Stimulated activated CD4-positive, alpha-beta T cell treated with anti-CD3 and anti-CD28 coated beads, TNF-alpha, amount 100 ng/mL, for 4 hours (primary cell): ENCODE results near the gene AMHR2.
"Not testable (repeated sequence)": the region's sequence is repeated elsewhere in the genome, so short reads cannot be mapped to it uniquely, and the experiment has no call there.

ENCODE experiments used
- DNase-seq, 3 experiments: peaks; one replicate each; pipeline ENCODE4 v3.0.0-alpha.2; 2020; ENCODE audit warnings: low read depth in 3 of 3

The AMHR2 gene

DNA sequence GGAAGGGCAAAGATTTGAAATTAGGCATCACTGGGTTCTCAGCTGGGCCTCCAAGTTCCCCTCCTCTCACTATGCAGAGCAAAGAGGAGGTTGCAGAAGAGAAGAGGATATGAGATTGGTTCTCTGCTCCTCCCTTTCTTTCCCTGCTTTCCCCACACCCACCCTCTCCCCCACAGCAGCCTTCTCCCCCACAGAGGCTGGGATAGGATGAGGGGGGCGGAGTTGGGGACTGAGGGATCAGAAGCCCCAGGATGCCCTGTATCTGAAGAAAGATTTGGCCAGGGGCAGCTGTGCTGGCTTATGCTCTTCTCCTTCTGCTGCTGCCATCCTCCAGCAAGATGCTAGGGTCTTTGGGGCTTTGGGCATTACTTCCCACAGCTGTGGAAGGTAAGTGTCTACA lies at the start of gene AMHR2:
TSS of gene AMHR2 (plus strand) at position 259 of the 400 bp plus-strand sequence. CDS start at position 339, 80 bp downstream.
- DNase-seq = no peak

DNA sequence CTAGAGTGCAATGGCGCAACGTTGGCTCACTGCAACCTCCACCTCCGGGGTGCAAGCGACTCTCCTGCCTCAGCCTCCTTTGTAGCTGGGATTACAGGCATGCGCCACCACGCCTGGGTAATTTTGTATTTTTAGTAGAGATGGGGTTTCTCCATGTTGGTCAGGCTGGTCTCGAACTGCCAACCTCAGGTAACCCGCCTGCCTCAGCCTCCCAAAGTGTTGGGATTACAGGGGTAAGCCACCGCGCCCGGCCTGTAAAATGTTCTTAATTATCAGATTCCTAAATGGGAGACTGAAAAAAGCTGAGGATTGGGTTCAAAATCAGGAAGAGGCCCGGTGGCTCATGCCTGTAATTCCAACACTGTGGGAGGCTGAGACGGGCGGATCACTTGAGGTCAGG lies 49.4 kb upstream of the AMHR2 start:
- not testable (repeated sequence) for DNase-seq

DNA sequence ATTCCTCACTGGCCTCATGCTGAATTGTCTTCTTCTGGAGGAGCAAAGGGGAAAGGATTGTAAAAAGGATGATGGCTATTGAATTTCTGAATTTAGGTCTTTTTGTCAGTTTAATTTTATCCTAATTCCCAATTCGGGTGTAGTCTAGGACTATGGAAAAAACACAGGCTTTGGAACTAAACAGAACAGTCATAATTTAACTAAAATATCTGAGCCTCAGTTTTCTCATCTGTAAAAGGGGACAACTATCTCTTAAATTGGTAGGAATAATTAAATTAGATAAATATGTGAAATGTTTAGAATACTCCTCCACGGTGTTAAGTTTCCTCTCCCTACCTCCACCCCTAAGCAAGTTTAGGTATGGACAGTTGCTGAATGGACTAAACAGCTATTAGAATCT lies 46.9 kb upstream of the AMHR2 start:
- no peak for DNase-seq

DNA sequence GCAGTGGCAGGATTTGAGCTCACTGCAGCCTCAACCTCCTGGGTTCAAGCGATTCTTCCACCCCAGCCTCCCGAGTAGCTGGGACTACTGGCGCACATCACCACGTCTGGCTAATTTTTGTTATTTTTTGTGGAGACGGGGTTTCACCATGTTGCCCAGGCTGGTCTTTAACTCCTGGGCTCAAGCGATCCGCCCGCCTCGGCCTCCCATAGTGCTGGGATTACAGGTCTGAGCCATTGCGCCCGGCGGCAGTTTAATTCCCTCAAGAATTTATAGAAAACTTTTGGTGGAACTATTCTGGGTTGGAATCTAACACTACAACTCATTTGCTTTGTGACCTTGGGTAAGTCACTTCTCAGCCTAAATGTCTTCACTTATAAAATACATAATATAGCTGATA lies 45.4 kb upstream of the AMHR2 start:
- DNase-seq = no peak

DNA sequence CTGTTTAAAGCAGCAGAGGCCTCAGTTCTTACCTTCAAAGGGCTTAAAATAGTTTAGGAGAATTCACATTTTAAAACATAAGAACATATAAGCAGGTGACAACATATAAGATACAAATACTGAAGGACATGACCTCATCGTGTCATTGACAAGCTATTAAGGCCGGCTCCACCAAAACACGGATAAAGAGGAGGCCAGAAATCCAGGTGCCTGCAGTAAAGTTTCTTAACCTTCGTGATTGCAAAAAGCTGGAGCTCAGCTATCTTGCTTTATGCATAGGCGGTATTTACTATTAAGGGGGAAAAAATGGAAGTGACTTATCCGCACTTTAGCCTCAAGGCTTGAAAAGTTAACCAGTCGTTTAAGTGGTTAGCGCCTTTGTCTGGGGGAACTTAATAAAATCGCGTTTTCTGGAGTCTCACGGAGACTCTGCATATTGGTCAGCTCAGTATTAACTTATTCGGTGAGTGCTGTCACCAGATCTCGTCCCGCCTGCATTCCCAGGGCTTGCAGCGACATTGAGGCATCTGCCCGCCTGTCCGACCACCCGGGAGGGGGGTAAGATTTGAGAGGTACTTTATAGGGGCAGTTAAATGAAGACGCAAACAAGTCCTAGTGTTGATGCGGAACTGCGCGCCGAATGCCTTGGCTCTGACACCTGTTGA lies 44.8 kb upstream of the AMHR2 start:
- no peak for DNase-seq

DNA sequence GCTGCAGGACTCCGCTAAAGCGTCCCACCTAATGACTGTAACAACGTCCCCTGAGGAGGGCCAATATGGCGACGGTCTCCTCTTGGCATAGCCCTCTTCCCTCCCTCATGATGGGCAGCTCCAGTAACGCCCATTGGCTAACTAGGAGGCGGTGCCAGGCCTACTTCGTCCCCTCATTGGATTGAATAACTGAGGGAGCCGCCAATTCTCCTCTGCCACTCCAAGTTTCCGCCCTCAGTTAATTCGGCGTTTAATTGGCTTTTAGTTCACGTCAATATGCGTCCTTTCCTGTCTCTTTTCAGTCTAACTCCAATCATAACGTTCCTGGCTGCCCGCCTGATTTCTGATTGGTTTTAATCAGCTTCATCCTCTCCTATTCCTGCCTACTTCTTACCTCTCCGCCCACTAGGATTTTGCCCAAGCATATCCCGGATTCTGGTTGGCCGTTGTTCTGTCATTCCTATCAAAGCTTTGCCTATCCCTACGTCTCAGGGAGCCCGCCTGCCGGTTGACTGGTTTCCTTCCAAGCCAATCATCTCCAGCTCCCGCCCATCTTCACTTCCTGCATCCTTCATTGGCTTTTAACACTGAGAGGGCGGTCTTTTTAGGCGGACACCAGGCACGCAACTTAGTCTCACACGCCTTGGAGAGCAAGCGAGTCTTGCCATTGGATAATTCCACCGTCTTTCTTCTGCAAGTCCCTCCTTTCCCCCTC lies 44.1 kb upstream of the AMHR2 start:
- DNase-seq = peak; percentile 72 to 99 (median 93)

DNA sequence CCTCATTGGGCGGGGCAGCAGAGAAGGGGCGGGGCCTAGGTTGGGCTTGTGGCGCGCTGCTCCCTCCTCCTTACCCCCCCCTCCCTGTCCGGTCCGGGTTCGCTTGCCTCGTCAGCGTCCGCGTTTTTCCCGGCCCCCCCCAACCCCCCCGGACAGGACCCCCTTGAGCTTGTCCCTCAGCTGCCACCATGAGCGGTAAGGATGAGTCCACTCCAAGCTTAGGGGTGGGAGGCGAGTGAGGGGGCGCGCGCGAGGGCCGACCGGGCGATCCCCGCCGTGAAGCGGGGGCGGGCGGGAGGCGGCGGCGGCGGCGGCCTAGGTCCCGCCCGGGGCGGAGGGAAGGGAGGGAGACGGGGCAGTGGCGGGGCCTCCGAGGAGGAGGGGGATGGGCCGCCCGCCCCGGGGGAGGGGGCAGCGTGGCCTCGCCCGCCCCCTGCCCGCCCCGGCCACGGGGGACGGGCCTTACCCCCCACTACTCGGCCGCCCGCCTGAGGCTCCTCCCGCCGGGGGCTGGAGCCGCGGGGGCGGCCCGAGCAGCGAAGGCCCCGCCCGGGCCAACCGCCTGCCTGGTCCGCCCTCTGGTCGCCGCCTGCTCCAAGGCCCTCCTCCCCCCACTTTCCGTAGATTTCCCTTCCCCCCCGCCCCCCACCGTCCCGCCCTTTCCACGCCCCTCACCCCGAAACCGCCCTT lies 43.4 kb upstream of the AMHR2 start, which contains the start of gene SP1:
TSS of gene SP1 (plus strand) at position 73 of the 690 bp plus-strand sequence. CDS start at position 189, 116 bp downstream.
- peak; percentile 76 to 98 (median 77) for DNase-seq

DNA sequence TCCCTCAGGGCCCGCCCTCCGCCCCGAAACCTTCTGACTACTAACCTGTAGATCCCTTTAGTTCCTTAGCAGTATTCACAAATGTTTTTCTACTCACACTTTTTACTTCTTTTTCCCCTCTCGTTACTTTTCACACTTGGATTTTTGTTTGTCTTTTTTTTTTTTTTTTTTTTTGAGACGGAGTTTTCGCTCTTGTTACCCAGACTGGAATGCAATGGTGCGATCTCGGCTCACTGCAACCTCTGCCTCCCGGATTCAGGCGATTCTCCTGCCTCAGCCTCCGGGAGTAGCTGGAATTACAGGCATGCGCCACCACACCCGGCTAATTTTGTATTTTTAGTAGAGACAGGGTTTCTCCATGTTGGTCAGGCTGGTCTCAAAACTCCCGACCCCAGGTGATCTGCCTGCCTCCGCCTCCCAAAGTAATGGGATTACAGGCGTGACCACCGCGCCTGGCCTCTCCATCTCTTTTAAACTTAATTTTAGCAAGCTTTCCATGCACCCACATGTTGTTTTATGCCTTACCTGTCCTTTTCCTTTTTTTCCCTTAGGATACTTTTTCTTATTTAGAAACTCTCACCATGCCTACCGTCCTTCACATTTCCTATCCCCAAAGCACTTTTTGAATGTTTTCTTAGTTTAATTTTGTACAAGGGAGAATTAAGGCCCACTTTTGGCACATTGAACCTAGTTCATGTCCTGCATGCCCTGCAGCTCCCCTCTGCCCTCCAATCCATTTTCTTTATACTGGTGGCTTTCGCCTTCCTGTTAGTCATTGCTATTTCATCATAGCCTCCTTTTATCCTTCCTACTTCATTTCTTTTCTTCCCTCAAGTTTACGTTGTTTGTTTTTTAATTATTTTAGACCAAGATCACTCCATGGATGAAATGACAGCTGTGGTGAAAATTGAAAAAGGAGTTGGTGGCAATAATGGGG lies 42.6 kb upstream of the AMHR2 start:
- DNase-seq = no peak

DNA sequence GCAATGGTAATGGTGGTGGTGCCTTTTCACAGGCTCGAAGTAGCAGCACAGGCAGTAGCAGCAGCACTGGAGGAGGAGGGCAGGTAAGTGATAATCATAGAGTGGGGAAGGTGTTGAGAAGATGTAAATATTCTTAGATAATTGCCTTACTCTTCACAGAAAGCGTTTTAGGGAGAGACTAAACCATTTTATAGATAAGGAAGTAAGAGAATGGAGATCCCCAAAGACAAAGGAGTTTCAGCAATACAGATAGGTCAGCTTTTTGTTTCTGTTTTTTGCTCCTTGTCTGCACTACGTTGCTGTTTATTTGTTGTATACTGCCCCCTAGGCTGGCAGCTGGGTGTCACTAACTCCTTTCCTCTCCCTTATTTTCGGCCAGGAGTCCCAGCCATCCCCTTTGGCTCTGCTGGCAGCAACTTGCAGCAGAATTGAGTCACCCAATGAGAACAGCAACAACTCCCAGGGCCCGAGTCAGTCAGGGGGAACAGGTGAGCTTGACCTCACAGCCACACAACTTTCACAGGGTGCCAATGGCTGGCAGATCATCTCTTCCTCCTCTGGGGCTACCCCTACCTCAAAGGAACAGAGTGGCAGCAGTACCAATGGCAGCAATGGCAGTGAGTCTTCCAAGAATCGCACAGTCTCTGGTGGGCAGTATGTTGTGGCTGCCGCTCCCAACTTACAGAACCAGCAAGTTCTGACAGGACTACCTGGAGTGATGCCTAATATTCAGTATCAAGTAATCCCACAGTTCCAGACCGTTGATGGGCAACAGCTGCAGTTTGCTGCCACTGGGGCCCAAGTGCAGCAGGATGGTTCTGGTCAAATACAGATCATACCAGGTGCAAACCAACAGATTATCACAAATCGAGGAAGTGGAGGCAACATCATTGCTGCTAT lies 41.7 kb upstream of the AMHR2 start:
- DNase-seq = no peak

DNA sequence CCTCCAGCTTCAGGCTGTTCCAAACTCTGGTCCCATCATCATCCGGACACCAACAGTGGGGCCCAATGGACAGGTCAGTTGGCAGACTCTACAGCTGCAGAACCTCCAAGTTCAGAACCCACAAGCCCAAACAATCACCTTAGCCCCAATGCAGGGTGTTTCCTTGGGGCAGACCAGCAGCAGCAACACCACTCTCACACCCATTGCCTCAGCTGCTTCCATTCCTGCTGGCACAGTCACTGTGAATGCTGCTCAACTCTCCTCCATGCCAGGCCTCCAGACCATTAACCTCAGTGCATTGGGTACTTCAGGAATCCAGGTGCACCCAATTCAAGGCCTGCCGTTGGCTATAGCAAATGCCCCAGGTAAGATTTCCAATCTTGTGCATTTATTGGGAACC lies 40.4 kb upstream of the AMHR2 start:
- DNase-seq = no peak

DNA sequence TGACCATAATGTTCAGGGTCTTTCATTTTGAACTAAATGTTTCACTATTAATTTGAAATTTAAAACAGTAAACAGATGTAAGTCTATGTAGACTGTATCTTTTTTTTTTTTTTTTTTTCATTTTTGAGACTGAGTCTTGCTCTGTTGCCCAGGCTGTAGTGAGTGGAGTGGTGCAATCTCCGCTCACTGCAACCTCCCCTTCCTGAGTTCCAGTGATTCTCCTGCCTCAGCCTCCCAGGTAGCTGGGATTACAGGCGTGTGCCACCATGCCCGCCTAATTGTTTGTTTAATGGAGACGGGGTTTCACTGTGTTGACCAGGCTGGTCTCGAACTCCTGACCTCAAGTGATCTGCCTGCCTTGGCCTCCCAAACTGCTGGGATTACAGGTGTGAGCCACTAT lies 37.3 kb upstream of the AMHR2 start:
- DNase-seq = not testable (repeated sequence)

DNA sequence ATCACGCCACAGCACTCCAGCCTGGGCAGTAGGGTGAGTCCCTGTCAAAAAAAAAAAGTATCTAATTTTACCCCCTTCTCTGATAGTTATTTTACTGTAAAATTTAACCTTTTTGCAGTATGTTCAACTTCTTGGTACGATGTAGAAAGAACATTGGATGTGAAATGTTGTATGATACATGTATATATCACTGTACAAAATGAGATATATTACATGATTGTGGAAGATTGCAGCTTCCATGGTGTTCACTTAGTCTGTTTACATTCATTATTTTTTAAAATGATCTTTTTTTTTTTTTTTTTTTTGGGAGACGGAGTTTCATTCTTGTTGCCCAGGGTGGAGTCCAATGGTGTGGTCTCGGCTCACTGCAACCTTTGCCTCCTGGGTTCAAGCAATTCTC lies 34.7 kb upstream of the AMHR2 start:
- DNase-seq = no peak

DNA sequence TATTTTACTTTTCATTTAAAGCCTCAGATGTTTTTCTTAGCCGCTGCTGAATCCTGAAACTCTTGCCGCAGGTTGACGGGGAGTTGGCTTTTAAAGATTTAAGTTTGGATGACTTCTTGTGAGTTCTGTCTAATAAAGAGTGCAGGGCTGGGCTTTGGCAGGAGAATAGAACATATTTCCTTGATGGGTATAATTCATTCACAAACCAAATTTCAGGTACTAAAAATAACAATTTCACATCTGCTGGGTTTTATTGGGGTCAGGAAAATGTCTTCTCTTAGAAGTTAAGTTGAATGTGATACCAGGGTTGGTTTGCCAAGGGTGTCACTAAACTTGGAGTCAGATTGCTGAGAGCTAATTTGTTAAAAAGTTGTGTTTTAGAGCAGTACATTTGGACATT lies 34.0 kb upstream of the AMHR2 start:
- DNase-seq = no peak

DNA sequence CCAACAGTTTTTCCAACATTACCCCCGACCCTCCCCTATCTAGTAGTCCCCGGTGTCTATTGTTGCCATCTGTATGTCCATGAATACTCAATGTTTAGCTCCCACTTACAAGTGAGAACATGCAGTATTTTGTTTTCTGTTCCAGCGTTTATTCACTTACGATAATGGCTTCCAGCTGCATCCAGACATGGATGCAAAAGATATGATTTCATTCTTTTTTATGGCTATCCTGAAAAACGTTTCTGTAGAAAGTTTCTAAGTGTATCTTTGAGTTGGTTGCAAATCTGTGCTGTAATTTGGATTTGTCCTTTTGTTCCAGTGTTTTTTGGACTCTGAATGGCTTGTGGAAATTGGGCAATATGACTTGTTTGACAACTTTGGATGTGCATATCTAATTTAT lies 31.9 kb upstream of the AMHR2 start:
- DNase-seq = no peak

DNA sequence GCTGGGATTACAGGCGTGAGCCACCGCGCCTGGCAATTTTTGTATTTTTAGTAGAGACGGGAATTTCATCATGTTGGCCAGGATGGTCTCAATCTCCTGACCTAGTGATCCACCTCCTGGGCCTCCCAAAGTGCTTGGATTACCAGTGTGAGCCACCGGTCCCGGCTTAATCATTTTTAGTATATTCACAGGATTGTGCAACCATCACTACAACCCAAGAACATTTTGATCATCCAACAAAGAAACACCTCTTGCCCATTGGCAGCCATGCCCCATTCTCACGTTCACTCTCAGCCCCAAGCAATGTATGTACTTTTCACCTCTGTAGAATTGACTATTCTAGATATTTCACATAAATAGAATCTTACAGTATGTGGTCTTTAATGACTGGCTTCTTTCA lies 23.8 kb upstream of the AMHR2 start:
- DNase-seq = no peak

DNA sequence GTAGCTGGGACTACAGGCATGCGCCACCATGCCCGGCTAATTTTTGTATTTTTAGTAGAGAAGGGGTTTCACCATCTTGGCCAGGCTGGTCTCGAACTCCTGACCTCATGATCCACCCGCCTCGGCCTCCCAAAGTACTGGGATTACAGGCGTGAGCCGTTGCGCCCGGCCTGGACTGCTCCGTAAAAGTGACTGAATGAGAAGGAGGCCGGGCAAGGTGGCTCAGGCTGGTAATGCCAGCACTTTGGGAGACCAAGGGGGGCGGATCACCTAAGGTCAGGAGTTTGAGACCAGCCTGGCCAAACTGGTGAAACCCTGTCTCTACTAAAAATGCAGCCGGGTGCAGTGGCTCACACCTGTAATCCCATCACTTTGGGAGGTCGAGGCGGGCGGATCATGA lies 21.3 kb upstream of the AMHR2 start:
- DNase-seq = not testable (repeated sequence)

DNA sequence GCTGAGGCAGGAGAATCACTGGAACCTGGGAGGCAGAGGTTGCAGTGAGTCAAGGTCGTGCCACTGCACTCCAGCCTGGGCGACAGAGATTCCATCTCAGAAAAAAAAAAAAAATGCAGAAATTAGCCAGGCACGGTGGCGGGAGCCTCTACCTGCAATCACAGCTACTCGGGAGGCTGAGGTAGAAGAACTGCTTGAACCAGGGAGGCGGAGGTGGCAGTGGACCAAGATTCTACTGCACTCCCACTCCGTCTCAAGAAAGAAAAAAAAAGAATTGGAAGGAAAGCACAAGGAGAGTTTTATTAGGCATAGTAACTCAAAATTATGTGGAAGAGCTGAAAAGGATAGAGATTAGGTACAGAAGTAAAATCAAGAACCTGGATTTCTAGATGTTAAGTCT lies 20.8 kb upstream of the AMHR2 start:
- no peak for DNase-seq

DNA sequence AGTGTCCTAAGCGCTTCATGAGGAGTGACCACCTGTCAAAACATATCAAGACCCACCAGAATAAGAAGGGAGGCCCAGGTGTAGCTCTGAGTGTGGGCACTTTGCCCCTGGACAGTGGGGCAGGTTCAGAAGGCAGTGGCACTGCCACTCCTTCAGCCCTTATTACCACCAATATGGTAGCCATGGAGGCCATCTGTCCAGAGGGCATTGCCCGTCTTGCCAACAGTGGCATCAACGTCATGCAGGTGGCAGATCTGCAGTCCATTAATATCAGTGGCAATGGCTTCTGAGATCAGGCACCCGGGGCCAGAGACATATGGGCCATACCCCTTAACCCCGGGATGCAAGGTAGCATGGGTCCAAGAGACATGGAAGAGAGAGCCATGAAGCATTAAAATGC lies 12.7 kb upstream of the AMHR2 start:
- DNase-seq = no peak

DNA sequence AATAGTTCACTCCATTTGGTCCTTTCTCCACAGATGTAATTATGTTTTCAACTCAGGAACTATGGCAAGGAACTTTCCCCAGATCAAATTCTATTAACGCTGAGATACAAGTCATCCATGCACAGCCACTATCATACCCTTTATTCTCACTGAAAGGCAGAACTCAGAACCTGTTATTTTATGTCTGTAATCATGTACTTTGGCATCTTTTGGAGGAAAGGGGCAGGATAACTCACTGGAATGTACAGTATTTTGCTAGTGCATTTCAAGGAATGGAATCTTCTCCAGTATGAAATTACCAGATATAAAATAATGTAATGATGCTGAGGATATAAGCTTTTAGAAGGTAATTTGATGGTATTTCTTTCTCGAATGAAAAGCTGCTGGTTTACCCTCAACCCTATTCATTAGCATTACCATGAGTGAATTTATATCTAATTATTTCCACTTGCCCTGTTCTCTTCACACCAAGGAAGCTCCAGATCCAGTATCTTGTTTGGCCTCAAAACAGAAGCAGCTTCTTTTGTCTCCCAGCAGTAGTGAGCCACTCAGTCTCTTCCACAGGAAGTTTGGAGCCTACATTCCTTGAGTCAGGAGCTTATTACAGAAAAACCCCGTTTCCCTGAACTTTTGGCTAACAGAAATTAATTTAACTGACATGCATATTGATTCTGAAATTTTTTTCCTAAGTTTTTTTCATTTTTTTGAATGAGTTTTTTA lies 10.0 kb upstream of the AMHR2 start:
- DNase-seq = no peak
